ENCODE results near the gene FGF12. TPM values are rescaled to one million over a fixed set of nuclear protein-coding genes. Genes with fewer than 3 reads are reported as not detected.
A peak's percentile ranks its signal among the peaks of the same experiment; 100 is the strongest.

Gene FGF12
- total RNA-seq, 1 donor from 2014 or later = 7.0 TPM

DNA sequence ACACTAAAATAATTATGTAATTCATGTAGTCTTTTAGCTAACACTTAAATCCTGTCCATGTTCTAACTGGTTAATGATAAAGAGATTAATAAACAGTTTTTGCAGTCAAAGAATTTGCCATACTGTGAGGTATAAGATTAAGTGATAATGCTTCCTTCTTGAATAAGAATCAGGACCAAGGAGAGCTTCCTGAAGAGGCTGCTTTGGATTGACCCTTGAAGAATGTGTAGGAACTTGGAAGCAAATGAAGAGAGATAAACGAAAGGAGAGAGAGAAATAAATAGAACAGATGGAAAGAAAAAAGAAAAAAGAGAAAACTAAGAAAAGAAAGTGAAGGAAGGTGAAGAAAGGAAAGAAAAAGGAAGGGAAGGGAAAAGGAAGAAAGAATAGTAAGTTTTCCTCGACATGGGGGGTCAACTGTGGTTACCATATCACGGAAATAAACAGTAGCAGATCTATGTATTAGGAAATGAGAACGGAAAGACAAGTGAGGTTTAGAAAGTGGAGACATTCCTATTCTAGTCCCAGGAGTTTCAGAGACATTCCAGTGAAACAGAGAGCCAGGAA is 539.8 kb downstream of the FGF12 start:
- no peaks in the 10 kb centered on the region for H3K27me3 ChIP-seq
- no peaks in the 10 kb centered on the region for H3F3A ChIP-seq (ENCODE audit: low read depth)
- peaks cover 9% of the 10 kb centered on the region for H3K9me3 Mint-ChIP-seq
- no peak overlapping the region for H2AFZ ChIP-seq (replicated peaks)
- H3K36me3 Mint-ChIP-seq = peaks cover 13% of the 10 kb centered on the region
- H3K4me3 ChIP-seq = no peak overlapping the region
- H3K4me1 Mint-ChIP-seq = peaks cover 6% of the 10 kb centered on the region
- no peak for TF ChIP-seq EZH2phosphoT487 (IDR thresholded peaks at IDR 0.05)
- no peaks in the 10 kb centered on the region for H3K4me1 ChIP-seq
- H3K4me2 ChIP-seq = no peak overlapping the region
- H3K9ac ChIP-seq = no peak overlapping the region
- H3K36me3 ChIP-seq = no peaks in the 10 kb centered on the region
- peak; percentile 14 for DNase-seq (ENCODE audit: low spot score)
- no peak overlapping the region for H3K4me3 Mint-ChIP-seq
- no peaks in the 10 kb centered on the region for H3K27me3 Mint-ChIP-seq (ENCODE audit: insufficient read depth, low read depth)
- no peak overlapping the region for H3K27ac ChIP-seq
- H4K20me1 ChIP-seq (ENCODE audit: low read depth) = no peaks in the 10 kb centered on the region
- no peaks in the 10 kb centered on the region for H3K9me3 ChIP-seq (ENCODE audit: low read depth)
- H3K27ac Mint-ChIP-seq = no peak overlapping the region
- H3K79me2 ChIP-seq (ENCODE audit: low read depth) = no peaks in the 10 kb centered on the region

DNA sequence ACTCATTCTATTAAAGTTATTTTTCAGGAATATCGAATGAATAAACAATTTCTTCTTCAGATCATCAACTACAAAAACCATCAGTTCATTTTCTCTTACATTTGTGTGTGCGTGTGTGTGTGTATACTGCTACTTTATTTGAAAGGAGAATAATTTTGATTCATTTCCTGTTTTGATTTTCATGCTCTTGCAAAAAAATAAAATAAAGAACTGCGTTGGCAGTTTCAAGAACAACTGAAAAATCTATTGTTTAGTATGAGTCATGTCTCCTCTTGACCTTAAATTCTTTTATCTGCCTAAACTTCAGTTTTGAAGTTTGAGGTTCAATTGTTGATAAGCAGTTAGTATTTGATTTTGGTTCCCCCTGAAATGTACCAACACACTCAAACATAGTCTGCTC is 540.8 kb downstream of the FGF12 start:
- peaks cover 6% of the 10 kb centered on the region for H3K4me1 Mint-ChIP-seq
- H3F3A ChIP-seq (ENCODE audit: low read depth) = no peaks in the 10 kb centered on the region
- no peaks in the 10 kb centered on the region for H3K79me2 ChIP-seq (ENCODE audit: low read depth)
- H3K36me3 ChIP-seq = no peaks in the 10 kb centered on the region
- no peak overlapping the region for H2AFZ ChIP-seq (replicated peaks)
- DNase-seq (ENCODE audit: low spot score) = no peak
- H3K4me3 Mint-ChIP-seq = no peak overlapping the region
- no peak overlapping the region for H3K27ac ChIP-seq
- H3K27ac Mint-ChIP-seq = no peak overlapping the region
- H3K9ac ChIP-seq = no peak overlapping the region
- H3K36me3 Mint-ChIP-seq = peaks cover 13% of the 10 kb centered on the region
- no peaks in the 10 kb centered on the region for H4K20me1 ChIP-seq (ENCODE audit: low read depth)
- peaks cover 9% of the 10 kb centered on the region for H3K9me3 Mint-ChIP-seq
- no peaks in the 10 kb centered on the region for H3K27me3 ChIP-seq
- no peaks in the 10 kb centered on the region for H3K4me1 ChIP-seq
- no peak for TF ChIP-seq EZH2phosphoT487 (IDR thresholded peaks at IDR 0.05)
- TF ChIP-seq EZH2 (IDR thresholded peaks at IDR 0.05) = no peak
- TF ChIP-seq, protein P1, sequence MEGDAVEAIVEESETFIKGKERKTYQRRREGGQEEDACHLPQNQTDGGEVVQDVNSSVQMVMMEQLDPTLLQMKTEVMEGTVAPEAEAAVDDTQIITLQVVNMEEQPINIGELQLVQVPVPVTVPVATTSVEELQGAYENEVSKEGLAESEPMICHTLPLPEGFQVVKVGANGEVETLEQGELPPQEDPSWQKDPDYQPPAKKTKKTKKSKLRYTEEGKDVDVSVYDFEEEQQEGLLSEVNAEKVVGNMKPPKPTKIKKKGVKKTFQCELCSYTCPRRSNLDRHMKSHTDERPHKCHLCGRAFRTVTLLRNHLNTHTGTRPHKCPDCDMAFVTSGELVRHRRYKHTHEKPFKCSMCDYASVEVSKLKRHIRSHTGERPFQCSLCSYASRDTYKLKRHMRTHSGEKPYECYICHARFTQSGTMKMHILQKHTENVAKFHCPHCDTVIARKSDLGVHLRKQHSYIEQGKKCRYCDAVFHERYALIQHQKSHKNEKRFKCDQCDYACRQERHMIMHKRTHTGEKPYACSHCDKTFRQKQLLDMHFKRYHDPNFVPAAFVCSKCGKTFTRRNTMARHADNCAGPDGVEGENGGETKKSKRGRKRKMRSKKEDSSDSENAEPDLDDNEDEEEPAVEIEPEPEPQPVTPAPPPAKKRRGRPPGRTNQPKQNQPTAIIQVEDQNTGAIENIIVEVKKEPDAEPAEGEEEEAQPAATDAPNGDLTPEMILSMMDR (IDR thresholded peaks at IDR 0.05) = no peak
- no peaks in the 10 kb centered on the region for H3K9me3 ChIP-seq (ENCODE audit: low read depth)
- H3K27me3 Mint-ChIP-seq (ENCODE audit: insufficient read depth, low read depth) = no peaks in the 10 kb centered on the region
- no peak overlapping the region for H3K4me3 ChIP-seq
- no peak overlapping the region for H3K4me2 ChIP-seq

DNA sequence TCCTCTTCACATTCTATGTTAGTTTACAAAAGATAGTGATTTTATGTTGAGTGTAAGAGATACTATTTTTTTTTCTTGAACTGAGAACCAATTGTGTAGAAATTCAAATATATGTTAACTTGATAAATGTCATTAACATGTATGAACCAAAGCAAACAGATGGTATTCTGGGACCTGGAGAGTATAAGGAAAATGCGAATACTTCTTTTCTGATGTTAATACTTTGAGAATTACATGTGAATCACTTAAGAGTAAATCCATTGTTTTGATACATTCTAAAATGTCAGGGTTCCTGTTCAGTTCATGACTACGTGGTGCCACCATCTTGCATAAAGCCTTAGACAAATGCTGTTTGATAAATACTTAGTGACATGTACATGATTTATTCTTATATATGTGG is 541.3 kb downstream of the FGF12 start:
- Mint-ChIP-seq H3K9me3 (peaks cover 9% of the 10 kb centered on the region), H3K27ac (no peak overlapping the region), H3K4me1 (peaks cover 6% of the 10 kb centered on the region), H3K36me3 (peaks cover 16% of the 10 kb centered on the region), H3K27me3 (ENCODE audit: insufficient read depth, low read depth) (no peaks in the 10 kb centered on the region), H3K4me3 (no peak overlapping the region)
- no peaks in the 10 kb centered on the region for H3K4me1 ChIP-seq
- H3K27me3 ChIP-seq = no peaks in the 10 kb centered on the region
- H2AFZ ChIP-seq (replicated peaks) = no peak overlapping the region
- no peaks in the 10 kb centered on the region for H3K36me3 ChIP-seq
- no peaks in the 10 kb centered on the region for H4K20me1 ChIP-seq (ENCODE audit: low read depth)
- no peak overlapping the region for H3K27ac ChIP-seq
- no peak overlapping the region for H3K9ac ChIP-seq
- H3K4me2 ChIP-seq = no peak overlapping the region
- DNase-seq (ENCODE audit: low spot score) = no peak
- H3K79me2 ChIP-seq (ENCODE audit: low read depth) = no peaks in the 10 kb centered on the region
- TF ChIP-seq, protein P1 (IDR thresholded peaks at IDR 0.05) = no peak
- no peak for TF ChIP-seq EZH2phosphoT487 (IDR thresholded peaks at IDR 0.05)
- no peak for TF ChIP-seq EZH2 (IDR thresholded peaks at IDR 0.05)
- no peaks in the 10 kb centered on the region for H3K9me3 ChIP-seq (ENCODE audit: low read depth)
- no peaks in the 10 kb centered on the region for H3F3A ChIP-seq (ENCODE audit: low read depth)
- no peak overlapping the region for H3K4me3 ChIP-seq

DNA sequence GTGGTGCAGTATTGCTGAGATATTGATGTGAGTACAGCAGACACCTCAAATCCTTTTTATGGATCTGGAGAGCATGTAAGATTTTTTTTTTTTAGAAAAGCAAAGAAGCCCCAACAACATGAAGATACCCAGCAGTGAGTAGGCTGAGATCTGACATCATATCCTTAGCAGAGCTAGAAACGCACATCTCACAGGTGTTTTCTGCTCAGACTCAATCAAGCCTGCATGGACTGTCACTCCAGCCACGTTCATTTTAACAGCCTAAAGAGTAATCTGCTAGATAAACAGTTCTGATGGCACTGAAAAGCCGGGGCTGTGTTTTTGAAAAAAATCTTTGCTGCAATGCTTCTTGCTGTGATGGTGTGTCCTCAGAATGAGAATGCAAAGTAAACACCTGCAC is 544.2 kb downstream of the FGF12 start:
- no peaks in the 10 kb centered on the region for H3K9me3 ChIP-seq (ENCODE audit: low read depth)
- H3K27ac ChIP-seq = no peak overlapping the region
- no peaks in the 10 kb centered on the region for H4K20me1 ChIP-seq (ENCODE audit: low read depth)
- H3K4me1 ChIP-seq = no peaks in the 10 kb centered on the region
- no peaks in the 10 kb centered on the region for H3K27me3 Mint-ChIP-seq (ENCODE audit: insufficient read depth, low read depth)
- no peaks in the 10 kb centered on the region for H3K27me3 ChIP-seq
- no peak overlapping the region for H3K27ac Mint-ChIP-seq
- peaks cover 11% of the 10 kb centered on the region for H3K36me3 Mint-ChIP-seq
- no peaks in the 10 kb centered on the region for H3K79me2 ChIP-seq (ENCODE audit: low read depth)
- no peak overlapping the region for H3K4me3 ChIP-seq
- peaks cover 6% of the 10 kb centered on the region for H3K4me1 Mint-ChIP-seq
- H3K4me2 ChIP-seq = no peak overlapping the region
- H3K36me3 ChIP-seq = no peaks in the 10 kb centered on the region
- no peak overlapping the region for H3K4me3 Mint-ChIP-seq
- no peak for TF ChIP-seq EZH2 (IDR thresholded peaks at IDR 0.05)
- no peak for TF ChIP-seq EZH2phosphoT487 (IDR thresholded peaks at IDR 0.05)
- TF ChIP-seq, protein P1 (IDR thresholded peaks at IDR 0.05) = no peak
- no peak overlapping the region for H3K9ac ChIP-seq
- peaks cover 3% of the 10 kb centered on the region for H3K9me3 Mint-ChIP-seq
- DNase-seq (ENCODE audit: low spot score) = no peak
- no peak overlapping the region for H2AFZ ChIP-seq (replicated peaks)
- no peaks in the 10 kb centered on the region for H3F3A ChIP-seq (ENCODE audit: low read depth)
